Measurements from ENCODE around the gene POLL.
A peak's percentile ranks its signal among the peaks of the same experiment; 100 is the strongest.
"Not testable (repeated sequence)": the region's sequence is repeated elsewhere in the genome, so short reads cannot be mapped to it uniquely, and the experiment has no call there.

POLL gene

GRCh38 chr10:101587725-101588653, at the start of gene POLL, which contains the start of gene DPCD:
POLL (minus strand) TSS chr10:101588257; CDS start chr10:101587360, 897 bp downstream.
DPCD (plus strand) TSS chr10:101588321; CDS start chr10:101588337, 16 bp downstream.
- peak; percentile 97 for DNase-seq

- DNase-seq = not testable (repeated sequence)
These were observed 45.5 kb upstream of the POLL start for GRCh38 chr10:101633510-101633909.

GRCh38 chr10:101631821-101632475, 43.9 kb upstream of the POLL start:
- DNase-seq = no peak

- no peak for DNase-seq
These were observed 42.5 kb upstream of the POLL start for GRCh38 chr10:101630633-101630920.

- no peak for DNase-seq
These were observed 42.0 kb upstream of the POLL start for GRCh38 chr10:101629837-101630632.

GRCh38 chr10:101625821-101626412, 37.9 kb upstream of the POLL start:
- no peak for DNase-seq

- DNase-seq = no peak
These were observed 36.6 kb upstream of the POLL start for GRCh38 chr10:101624526-101625102.

GRCh38 chr10:101623528-101623927, 35.5 kb upstream of the POLL start:
- no peak for DNase-seq

GRCh38 chr10:101619983-101620382, 31.9 kb upstream of the POLL start:
- no peak for DNase-seq

- no peak for DNase-seq
These were observed 30.8 kb upstream of the POLL start for GRCh38 chr10:101618871-101619270.

GRCh38 chr10:101617824-101618568, 29.9 kb upstream of the POLL start:
- no peak for DNase-seq

- no peak for DNase-seq
These were observed 29.2 kb upstream of the POLL start for GRCh38 chr10:101617102-101617823.

- no peak for DNase-seq
These were observed 28.5 kb upstream of the POLL start for GRCh38 chr10:101616415-101617101.

GRCh38 chr10:101615525-101616116, 27.6 kb upstream of the POLL start:
- no peak for DNase-seq

- DNase-seq = no peak
These were observed 26.8 kb upstream of the POLL start for GRCh38 chr10:101614663-101615524.

- no peak for DNase-seq
These were observed 25.6 kb upstream of the POLL start for GRCh38 chr10:101613646-101614045.

GRCh38 chr10:101612872-101613271, 24.8 kb upstream of the POLL start:
- DNase-seq = no peak

GRCh38 chr10:101612086-101612485, 24.0 kb upstream of the POLL start:
- DNase-seq = no peak

Data from stimulated activated CD4-positive, alpha-beta T cell treated with anti-CD3 and anti-CD28 coated beads, Interleukin-15, amount 100 ng/mL, for 24 hours (primary cell).